GM13976 (cell line): ENCODE results near the gene PRKCH.

Source experiments
- DNase-seq: peaks from one replicate; pipeline ENCODE4 v3.0.0; 2012; ENCODE audit warnings: low spot score
- in situ Hi-C: fragments of 300-500 bp; cut with MboI; formaldehyde crosslinking; loops from one replicate; pipeline ENCODE4 v1.12.0; 2022; ENCODE audit warnings: low sequenced_read_pairs, mixed read lengths, inconsistent platforms; ENCODE audit not compliant: unreplicated experiment
- TF ChIP-seq, protein P1 (sequence below): IDR thresholded peaks from 2 replicates; pipeline ENCODE4 v1.5.1; 2012; ENCODE audit warnings: borderline replicate concordance, mild to moderate bottlenecking; ENCODE audit not compliant: insufficient read depth; ENCODE audit errors: extremely low read depth, missing control alignments, control extremely low read depth

The PRKCH gene

DNA sequence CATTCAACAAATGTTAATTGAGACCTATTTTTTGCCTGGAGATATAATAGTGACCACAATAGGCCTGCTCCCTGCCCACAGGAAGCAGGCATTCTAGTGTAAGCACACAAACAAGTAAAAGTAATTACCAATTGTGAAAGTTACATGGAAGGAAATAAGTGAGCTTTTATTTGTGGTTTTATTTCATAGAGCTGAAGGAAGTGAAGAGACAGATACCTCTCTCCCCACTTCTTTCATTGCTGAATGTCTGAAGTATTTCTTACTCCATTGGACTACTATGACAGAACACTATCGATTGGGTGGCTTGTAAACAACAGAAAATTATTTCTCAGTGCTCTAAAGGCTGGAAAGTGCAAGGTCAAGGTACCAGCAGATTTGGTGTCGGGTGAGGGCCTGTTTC, 183.5 kb downstream of the PRKCH start:
- DNase-seq = no peak
- in situ Hi-C loops = no loop called here
- TF ChIP-seq, protein P1, sequence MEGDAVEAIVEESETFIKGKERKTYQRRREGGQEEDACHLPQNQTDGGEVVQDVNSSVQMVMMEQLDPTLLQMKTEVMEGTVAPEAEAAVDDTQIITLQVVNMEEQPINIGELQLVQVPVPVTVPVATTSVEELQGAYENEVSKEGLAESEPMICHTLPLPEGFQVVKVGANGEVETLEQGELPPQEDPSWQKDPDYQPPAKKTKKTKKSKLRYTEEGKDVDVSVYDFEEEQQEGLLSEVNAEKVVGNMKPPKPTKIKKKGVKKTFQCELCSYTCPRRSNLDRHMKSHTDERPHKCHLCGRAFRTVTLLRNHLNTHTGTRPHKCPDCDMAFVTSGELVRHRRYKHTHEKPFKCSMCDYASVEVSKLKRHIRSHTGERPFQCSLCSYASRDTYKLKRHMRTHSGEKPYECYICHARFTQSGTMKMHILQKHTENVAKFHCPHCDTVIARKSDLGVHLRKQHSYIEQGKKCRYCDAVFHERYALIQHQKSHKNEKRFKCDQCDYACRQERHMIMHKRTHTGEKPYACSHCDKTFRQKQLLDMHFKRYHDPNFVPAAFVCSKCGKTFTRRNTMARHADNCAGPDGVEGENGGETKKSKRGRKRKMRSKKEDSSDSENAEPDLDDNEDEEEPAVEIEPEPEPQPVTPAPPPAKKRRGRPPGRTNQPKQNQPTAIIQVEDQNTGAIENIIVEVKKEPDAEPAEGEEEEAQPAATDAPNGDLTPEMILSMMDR = no peak

DNA sequence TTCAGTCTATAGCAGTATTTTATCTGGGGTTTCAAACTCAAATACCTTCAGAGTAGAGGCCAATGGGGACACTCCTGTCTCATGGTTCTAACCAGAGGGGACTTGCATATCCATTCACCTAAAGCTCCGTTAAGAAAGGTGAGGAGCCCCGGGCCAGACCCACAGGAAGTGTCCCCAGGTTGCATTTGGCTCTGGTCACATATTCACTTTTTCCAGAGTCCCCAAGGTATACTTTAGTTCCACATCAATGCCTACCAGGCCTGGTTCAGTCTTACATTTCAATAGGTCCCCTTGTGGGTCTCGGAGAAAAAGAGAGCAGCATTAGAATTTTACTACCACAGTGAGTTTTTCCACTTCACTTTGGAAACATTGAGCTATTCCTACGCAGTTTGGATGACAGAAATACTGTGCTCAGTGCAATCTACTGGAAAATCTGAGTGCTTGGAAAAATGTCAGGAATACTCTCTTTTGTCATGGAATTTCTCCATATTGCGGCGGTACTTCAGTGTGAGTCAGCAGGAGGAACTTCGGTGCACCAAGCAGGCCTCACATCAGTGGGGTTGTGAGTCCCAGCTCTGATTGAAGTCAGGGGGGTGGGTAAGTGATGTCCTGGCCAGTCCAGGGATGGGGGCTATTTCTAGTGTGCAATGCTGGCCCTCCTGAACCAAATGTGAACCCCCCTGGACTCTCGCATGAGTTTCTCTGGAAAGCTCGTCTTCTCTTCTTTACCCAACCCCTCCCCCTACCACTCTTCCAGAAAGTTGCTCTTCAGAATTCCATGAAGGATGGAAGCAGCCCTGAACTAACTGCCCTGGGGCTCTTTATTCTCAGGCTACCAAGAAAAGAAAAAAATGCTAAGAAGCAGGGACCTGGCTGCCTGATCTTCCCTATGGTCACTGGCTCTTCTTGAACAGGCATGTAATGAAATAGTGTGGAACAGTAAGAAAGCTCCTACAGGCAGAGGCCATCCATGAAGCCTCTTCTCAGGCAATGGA, 184.7 kb downstream of the PRKCH start:
- TF ChIP-seq, protein P1 = no peak
- no peak for DNase-seq
- in situ Hi-C loops = no loop called here

DNA sequence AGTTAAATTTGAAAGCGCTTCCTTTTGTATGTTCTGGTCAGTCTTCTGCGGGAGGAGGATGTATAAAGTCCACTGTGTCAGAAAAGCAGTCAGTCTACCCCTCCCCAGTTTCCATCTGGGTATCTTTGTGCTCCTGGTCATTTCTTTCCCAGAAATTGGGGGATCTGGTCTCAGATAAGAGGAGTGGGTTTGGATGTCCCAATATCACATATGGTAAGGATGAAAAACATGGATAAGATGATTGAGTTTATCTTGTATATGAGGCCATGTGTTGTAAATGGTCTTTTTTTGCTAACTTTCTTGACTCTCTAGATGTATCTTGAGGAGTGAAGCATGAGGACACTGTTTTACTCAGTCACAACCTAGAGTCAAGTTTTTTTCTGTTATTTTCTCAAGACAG, 187.1 kb downstream of the PRKCH start:
- no peak for DNase-seq
- in situ Hi-C loops = no loop called here
- TF ChIP-seq, protein P1 = no peak

DNA sequence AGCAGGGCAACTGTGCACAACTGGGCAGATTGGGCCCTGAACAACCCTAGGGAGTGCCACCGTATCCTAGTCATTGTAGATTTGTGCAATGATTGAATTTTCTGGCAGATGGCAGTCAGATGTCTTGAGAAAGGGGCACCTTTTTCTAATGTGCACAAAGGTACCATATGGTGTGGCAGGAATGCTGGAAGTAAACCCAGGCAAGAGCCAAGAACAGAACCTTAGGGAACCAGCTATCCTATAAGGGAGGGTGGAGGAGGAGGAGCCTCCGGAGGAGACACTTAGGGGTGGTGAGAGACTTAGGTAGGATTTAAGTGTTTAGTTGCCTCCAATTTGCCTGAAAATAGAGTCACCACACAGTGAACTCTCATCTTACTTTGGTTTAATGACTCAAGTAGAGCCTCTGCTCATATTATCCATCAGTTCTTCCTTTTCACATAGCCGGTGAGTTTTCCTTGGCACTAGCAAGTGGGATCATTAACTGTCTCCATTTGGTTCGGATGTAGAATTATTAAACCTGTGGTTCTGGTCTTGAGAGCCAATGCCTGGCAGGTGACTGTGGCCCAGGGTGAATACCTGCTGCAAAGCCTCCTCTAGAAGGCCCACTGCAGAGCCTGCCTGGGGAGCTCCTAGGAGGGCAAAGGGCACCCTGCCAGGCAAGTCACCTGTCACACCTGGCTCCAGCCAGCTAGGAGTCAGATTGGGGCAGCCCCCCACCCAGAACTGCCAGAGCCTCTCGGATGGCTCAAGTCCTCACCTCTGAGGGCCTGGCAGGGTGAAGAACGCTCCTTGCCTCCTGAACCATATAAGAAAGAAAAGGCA, 189.6 kb downstream of the PRKCH start:
- in situ Hi-C loops = no loop called here
- DNase-seq = no peak
- TF ChIP-seq, protein P1 = no peak

DNA sequence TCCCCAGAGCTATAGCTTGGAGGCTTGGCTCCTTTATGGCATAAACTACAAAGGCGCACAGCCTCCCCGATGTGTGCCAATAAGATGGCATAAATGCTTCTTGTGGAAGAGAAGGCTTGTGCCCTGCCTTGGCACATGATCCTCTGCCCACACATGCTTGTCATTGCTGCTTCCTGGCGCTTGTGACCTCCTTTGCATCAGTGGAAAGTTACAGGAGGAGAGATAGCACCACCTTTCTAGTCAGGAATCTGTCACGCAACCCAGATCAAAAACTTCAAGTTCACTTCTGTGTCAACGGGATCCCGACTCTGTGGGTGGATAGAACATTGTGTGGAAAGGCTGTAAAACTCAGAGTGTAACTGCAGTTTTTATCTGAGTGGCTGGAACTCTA, 190.2 kb downstream of the PRKCH start:
- DNase-seq = no peak
- in situ Hi-C loops = no loop called here
- TF ChIP-seq, protein P1 = no peak

DNA sequence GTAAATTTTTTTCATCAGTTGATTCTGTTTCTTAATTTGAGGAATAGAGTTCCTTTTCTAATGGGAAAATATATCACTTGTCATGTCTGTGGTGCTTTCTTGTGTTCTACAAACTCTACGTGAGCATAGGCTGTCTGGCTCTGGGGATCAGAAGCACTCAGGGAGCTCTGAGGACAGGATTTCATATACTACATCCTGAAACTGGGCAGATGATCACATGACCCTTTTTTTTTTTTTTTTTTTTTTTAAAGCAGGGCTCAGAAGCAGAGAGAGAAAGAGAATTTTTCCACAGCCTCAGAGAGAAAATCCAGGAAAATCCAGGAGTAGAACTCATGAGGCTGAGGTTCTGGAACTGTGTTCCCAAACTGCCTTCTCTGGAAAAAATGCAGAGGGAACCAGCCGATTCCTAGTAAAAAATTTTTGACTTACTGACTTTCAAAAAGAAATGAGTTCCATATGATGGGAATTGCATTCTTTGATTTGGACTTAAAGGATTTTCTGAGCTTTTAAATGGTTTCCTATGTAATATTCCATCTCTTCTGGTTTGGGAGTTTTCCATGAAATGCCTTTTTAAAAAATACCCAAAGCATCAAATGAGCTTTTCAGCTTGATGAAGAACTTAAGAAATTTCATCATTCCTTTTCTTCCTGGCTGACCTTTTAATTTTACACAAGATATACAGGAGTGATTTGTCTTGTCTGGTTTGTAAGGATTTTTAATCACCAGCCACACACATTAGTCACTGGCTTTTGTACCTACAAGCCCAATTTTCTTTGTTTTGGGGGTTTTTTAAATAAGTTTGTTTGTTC, 190.9 kb downstream of the PRKCH start:
- in situ Hi-C loops = no loop called here
- DNase-seq = no peak
- TF ChIP-seq, protein P1 = no peak
